Measurements from ENCODE around the gene SLC26A4.

- TF ChIP-seq CTCF (conservative IDR thresholded peaks at IDR 0.05 in 1 of 2, IDR thresholded peaks at IDR 0.05 in 1 of 2; ENCODE audit: extremely low read depth in 1 of 2, insufficient read depth in 1 of 2, low read depth in 1 of 2, low read length in 2 of 2) (no peak), EZH2 (IDR thresholded peaks at IDR 0.05; ENCODE audit: borderline replicate concordance, low read length) (no peak)
These were observed 67.6 kb downstream of the SLC26A4 start for GRCh38 chr7:107728276-107728675.

All from mammary epithelial cell (primary cell).